Measurements from ENCODE around the gene TRAPPC10. TPM values are rescaled to one million over a fixed set of nuclear protein-coding genes. Genes with fewer than 3 reads are reported as not detected.

TRAPPC10 gene
- total and polyA plus RNA-seq, 2 donors from 2014 or later: 8.8 to 48.5 TPM

GRCh38 chr21:43979654-43980053, 32.5 kb upstream of the TRAPPC10 start:
- Histone ChIP-seq H3K27me3 (ENCODE audit: control insufficient read depth, insufficient read depth, low read length) (no peaks in the 10 kb centered on the region), H3K4me1 (ENCODE audit: control insufficient read depth in 2 of 3, insufficient read depth in 2 of 3, low read depth in 1 of 3, low read length in 3 of 3) (peaks cover 0 to 7% (median 0%) of the 10 kb centered on the region in 3 donors), H3K36me3 (ENCODE audit: control insufficient read depth in 2 of 3, insufficient read depth in 3 of 3, low read length in 3 of 3) (peaks cover 2 to 26% (median 11%) of the 10 kb centered on the region in 3 donors), H3K9ac (ENCODE audit: low read length in 3 of 3) (no peak overlapping the region), H3K9me3 (ENCODE audit: control insufficient read depth in 2 of 3, insufficient read depth in 1 of 3, low read length in 3 of 3) (peaks cover 0 to 2% (median 0%) of the 10 kb centered on the region in 3 donors), H3K27ac (ENCODE audit: low read depth in 2 of 2, low read length in 2 of 2) (no peak overlapping the region), H3K4me3 (ENCODE audit: low read length in 3 of 3) (no peak overlapping the region)
- peak in 1 of 5 donors; percentile 60 for DNase-seq
- intact Hi-C loops (cut with DNase I): no loop called here
- no peak for FAIRE-seq
- no peak for TF ChIP-seq CTCF (IDR thresholded peaks at IDR 0.05; ENCODE audit: borderline replicate concordance, extremely low read depth, insufficient read depth)

GRCh38 chr21:43981151-43981870, 30.8 kb upstream of the TRAPPC10 start:
- Histone ChIP-seq H3K4me3 (ENCODE audit: low read length in 3 of 3) (no peak overlapping the region), H3K4me1 (ENCODE audit: control insufficient read depth in 2 of 3, insufficient read depth in 2 of 3, low read depth in 1 of 3, low read length in 3 of 3) (no peaks in the 10 kb centered on the region), H3K36me3 (ENCODE audit: control insufficient read depth in 2 of 3, insufficient read depth in 3 of 3, low read length in 3 of 3) (peaks cover 0 to 26% (median 11%) of the 10 kb centered on the region in 3 donors), H3K27me3 (ENCODE audit: control insufficient read depth, insufficient read depth, low read length) (no peaks in the 10 kb centered on the region), H3K9me3 (ENCODE audit: control insufficient read depth in 2 of 3, insufficient read depth in 1 of 3, low read length in 3 of 3) (no peaks in the 10 kb centered on the region), H3K27ac (ENCODE audit: low read depth in 2 of 2, low read length in 2 of 2) (no peak overlapping the region), H3K9ac (ENCODE audit: low read length in 3 of 3) (no peak overlapping the region)
- intact Hi-C loops (cut with DNase I): no loop called here
- TF ChIP-seq CTCF (IDR thresholded peaks at IDR 0.05; ENCODE audit: borderline replicate concordance, extremely low read depth, insufficient read depth): no peak
- DNase-seq: no peak
- no peak for FAIRE-seq

GRCh38 chr21:43981871-43982210, 30.3 kb upstream of the TRAPPC10 start:
- TF ChIP-seq CTCF (IDR thresholded peaks at IDR 0.05; ENCODE audit: borderline replicate concordance, extremely low read depth, insufficient read depth): no peak
- intact Hi-C loops (cut with DNase I): no loop called here
- no peak overlapping the region for H3K9ac ChIP-seq (ENCODE audit: low read length in 3 of 3)
- FAIRE-seq (no peak), DNase-seq (no peak)
- peaks cover 0 to 26% (median 11%) of the 10 kb centered on the region in 3 donors for H3K36me3 ChIP-seq (ENCODE audit: control insufficient read depth in 2 of 3, insufficient read depth in 3 of 3, low read length in 3 of 3)
- no peak overlapping the region for H3K4me3 ChIP-seq (ENCODE audit: low read length in 3 of 3)
- no peaks in the 10 kb centered on the region for H3K9me3 ChIP-seq (ENCODE audit: control insufficient read depth in 2 of 3, insufficient read depth in 1 of 3, low read length in 3 of 3)
- no peaks in the 10 kb centered on the region for H3K4me1 ChIP-seq (ENCODE audit: control insufficient read depth in 2 of 3, insufficient read depth in 2 of 3, low read depth in 1 of 3, low read length in 3 of 3)
- no peak overlapping the region for H3K27ac ChIP-seq (ENCODE audit: low read depth in 2 of 2, low read length in 2 of 2)
- no peaks in the 10 kb centered on the region for H3K27me3 ChIP-seq (ENCODE audit: control insufficient read depth, insufficient read depth, low read length)

Data from kidney (tissue), 14 donors.